Ishikawa (cell line): ENCODE data around the gene ANK3.

ENCODE experiments used
- CEBPB ChIP-seq: IDR thresholded peaks from 2 replicates; pipeline ENCODE4 v1.6.1; 2012
- CREB1 ChIP-seq: IDR thresholded peaks from 2 replicates; pipeline ENCODE4 v1.6.1; 2012; ENCODE audit warnings: low read depth
- EGR1 ChIP-seq: IDR thresholded peaks from 2 replicates; pipeline ENCODE4 v1.6.1; 2012
- EP300 ChIP-seq: IDR thresholded peaks from 2 replicates; pipeline ENCODE4 v1.6.1; 2012; ENCODE audit warnings: borderline replicate concordance
- FOXM1 ChIP-seq: IDR thresholded peaks from 2 replicates; pipeline ENCODE4 v1.6.1; 2012; ENCODE audit warnings: low read depth, borderline replicate concordance
- NFIC ChIP-seq: IDR thresholded peaks from 2 replicates; pipeline ENCODE4 v1.6.1; 2012
- RAD21 ChIP-seq: IDR thresholded peaks from 2 replicates; pipeline ENCODE4 v1.6.1; 2012; ENCODE audit warnings: low read depth
- TAF1 ChIP-seq: IDR thresholded peaks from 2 replicates; pipeline ENCODE4 v1.6.1; 2012; ENCODE audit warnings: low read depth, mild to moderate bottlenecking
- TCF12 ChIP-seq: IDR thresholded peaks from 2 replicates; pipeline ENCODE4 v1.6.1; 2012; ENCODE audit warnings: low read depth
- TEAD4 ChIP-seq: IDR thresholded peaks from 2 replicates; pipeline ENCODE4 v1.6.1; 2012
- YY1 ChIP-seq: IDR thresholded peaks from 2 replicates; pipeline ENCODE4 v1.6.1; 2012; ENCODE audit warnings: low read depth
- ZBTB7A ChIP-seq: IDR thresholded peaks from 2 replicates; pipeline ENCODE4 v1.6.1; 2012; ENCODE audit warnings: low read depth
- TF ChIP-seq, protein P1 (sequence below): IDR thresholded peaks from 2 replicates; pipeline ENCODE4 v1.6.1; 2012
- TF ChIP-seq, protein P2 (sequence below): IDR thresholded peaks from 2 replicates; pipeline ENCODE4 v1.6.1; 2012
- TF ChIP-seq, protein P3 (sequence below): IDR thresholded peaks from 2 replicates; pipeline ENCODE4 v1.6.1; 2012; ENCODE audit warnings: low read depth, mild to moderate bottlenecking

The ANK3 gene

DNA sequence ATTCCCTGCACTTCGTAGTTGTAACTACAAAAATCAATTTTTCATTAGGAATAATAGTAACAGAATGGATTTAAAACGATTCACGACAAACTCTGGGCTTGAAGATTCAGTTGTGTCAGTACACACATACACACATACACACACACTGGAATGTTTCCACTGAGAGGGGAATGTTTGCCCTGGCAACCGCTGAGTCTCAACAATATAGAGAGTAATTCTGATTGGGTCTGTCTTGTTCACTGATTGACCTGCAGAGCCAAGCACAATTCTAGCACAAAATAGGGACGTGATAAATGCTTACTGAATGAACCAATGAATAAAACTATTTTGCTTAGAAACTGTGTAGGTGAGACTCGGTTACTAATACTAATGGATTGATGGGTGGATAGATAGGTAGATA lies 278.9 kb downstream of the ANK3 start:
- TF ChIP-seq CREB1 (no peak), EP300 (no peak), EGR1 (no peak), FOXM1 (no peak), RAD21 (no peak), ZBTB7A (no peak), TCF12 (no peak)
- TF ChIP-seq, protein P1, sequence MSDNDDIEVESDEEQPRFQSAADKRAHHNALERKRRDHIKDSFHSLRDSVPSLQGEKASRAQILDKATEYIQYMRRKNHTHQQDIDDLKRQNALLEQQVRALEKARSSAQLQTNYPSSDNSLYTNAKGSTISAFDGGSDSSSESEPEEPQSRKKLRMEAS, result no peak
- TF ChIP-seq, protein P2, sequence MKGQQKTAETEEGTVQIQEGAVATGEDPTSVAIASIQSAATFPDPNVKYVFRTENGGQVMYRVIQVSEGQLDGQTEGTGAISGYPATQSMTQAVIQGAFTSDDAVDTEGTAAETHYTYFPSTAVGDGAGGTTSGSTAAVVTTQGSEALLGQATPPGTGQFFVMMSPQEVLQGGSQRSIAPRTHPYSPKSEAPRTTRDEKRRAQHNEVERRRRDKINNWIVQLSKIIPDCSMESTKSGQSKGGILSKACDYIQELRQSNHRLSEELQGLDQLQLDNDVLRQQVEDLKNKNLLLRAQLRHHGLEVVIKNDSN, result no peak

DNA sequence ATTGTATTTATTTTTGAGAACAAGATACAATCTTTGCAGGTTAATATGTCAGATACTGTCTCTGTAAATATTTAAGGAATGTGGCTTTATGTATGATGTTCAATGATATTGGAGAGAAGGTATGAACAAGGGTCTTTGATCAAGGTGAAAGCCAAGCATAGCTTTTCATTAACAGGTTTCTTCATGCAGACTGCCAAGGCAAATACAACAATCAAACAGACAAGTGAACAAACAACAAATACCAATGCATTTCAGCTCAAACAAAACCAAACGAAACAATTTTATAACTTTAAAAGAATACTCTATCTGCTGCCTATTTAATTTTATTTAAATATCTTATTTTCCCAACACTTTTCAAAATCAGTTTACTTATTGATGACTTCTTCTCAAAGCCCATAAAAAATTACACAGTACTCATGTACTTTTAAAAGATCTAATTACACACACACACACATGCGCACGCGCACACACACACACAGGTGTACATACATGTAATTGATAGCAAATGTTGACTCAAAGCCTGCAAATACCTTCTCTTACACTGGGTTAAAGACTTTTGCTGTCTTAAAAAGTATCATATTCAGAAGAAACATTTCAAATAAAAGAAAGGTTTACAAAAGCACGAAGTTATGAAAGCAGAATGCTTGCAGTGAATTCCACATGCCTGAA lies 282.2 kb downstream of the ANK3 start:
- no peak for TF ChIP-seq EP300
- no peak for TF ChIP-seq ZBTB7A
- TF ChIP-seq, protein P1, result no peak
- TF ChIP-seq TEAD4, result no peak
- no peak for TF ChIP-seq TCF12
- TF ChIP-seq TAF1, result no peak
- TF ChIP-seq, protein P2, result no peak
- TF ChIP-seq RAD21, result no peak
- TF ChIP-seq FOXM1, result no peak
- TF ChIP-seq EGR1, result no peak
- TF ChIP-seq, protein P3, sequence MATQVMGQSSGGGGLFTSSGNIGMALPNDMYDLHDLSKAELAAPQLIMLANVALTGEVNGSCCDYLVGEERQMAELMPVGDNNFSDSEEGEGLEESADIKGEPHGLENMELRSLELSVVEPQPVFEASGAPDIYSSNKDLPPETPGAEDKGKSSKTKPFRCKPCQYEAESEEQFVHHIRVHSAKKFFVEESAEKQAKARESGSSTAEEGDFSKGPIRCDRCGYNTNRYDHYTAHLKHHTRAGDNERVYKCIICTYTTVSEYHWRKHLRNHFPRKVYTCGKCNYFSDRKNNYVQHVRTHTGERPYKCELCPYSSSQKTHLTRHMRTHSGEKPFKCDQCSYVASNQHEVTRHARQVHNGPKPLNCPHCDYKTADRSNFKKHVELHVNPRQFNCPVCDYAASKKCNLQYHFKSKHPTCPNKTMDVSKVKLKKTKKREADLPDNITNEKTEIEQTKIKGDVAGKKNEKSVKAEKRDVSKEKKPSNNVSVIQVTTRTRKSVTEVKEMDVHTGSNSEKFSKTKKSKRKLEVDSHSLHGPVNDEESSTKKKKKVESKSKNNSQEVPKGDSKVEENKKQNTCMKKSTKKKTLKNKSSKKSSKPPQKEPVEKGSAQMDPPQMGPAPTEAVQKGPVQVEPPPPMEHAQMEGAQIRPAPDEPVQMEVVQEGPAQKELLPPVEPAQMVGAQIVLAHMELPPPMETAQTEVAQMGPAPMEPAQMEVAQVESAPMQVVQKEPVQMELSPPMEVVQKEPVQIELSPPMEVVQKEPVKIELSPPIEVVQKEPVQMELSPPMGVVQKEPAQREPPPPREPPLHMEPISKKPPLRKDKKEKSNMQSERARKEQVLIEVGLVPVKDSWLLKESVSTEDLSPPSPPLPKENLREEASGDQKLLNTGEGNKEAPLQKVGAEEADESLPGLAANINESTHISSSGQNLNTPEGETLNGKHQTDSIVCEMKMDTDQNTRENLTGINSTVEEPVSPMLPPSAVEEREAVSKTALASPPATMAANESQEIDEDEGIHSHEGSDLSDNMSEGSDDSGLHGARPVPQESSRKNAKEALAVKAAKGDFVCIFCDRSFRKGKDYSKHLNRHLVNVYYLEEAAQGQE, result no peak
- TF ChIP-seq NFIC, result no peak
- TF ChIP-seq YY1, result no peak
- no peak for TF ChIP-seq CEBPB
- no peak for TF ChIP-seq CREB1

DNA sequence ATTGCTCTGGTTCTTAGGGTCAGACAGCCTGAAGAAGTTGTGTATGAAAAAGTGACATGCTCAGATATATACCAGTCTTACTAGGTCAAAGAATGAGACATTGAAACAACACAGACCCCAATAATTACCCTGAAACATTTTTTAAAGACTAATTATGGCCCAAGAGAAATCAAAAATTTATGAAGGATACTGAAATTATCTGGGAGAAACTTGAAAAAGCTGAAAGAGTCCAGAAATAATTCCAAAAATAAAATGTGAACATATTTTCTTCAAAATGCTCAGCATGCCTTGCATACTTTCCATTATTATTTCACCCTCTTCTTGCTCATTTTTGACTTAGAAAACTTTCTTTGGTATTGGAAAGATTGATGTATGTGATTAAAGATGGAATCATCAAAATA lies 284.4 kb downstream of the ANK3 start:
- TF ChIP-seq ZBTB7A (no peak), EGR1 (no peak), NFIC (no peak), CREB1 (no peak), CEBPB (no peak)
- TF ChIP-seq, protein P3, result no peak

DNA sequence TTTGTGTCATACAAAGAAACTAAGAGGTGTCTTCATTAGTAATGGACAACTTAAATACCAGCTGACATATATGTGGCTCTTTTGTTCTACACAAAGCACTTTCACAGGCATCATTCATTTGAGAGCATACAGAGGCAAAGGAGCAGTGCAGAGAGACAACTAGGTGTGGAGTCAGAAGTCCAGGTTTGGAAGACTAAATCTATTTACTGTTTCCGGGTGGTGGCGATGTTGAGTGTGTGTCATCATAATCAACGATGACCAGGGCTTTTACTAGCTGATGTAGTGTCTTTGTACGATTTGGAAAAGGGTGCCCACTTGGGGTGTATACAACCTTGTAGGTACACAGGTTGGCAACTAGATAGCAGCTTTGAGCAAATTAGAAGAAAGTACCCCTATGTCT lies 287.9 kb downstream of the ANK3 start:
- TF ChIP-seq FOXM1 (no peak), EGR1 (no peak), TCF12 (no peak), CEBPB (no peak), YY1 (no peak), ZBTB7A (no peak), TEAD4 (no peak), CREB1 (no peak), NFIC (no peak), EP300 (no peak)
- TF ChIP-seq, protein P1, result no peak
- TF ChIP-seq, protein P3, result no peak
- TF ChIP-seq, protein P2, result no peak
